ENCODE results near the gene DMRTC1B. TPM values are rescaled to one million over a fixed set of nuclear protein-coding genes. Genes with fewer than 3 reads are reported as not detected.
"Not testable (repeated sequence)": the region's sequence is repeated elsewhere in the genome, so short reads cannot be mapped to it uniquely, and the experiment has no call there.

The DMRTC1B gene
- not detected in 2 replicates for total RNA-seq (2014; rRNA removed; shearing (Covaris generic))
- polyA plus RNA-seq (2015; cell fraction: cytosol; rRNA removed) = not detected in 2 replicates
- polyA plus RNA-seq (2015; cell fraction: nucleus; rRNA removed) = not detected in 2 replicates

GRCh38 chrX:72776653-72777466, at the start of gene DMRTC1B:
Gene DMRTC1B, plus strand, starts transcription at chrX:72776890. Its CDS starts 68,246 bp downstream, at chrX:72845136.
- in situ Hi-C loops (cut with HindIII; ENCODE audit: low pct_unique_long_range_greater_than_20kb, low sequenced_read_pairs); DNase-seq (ENCODE audit: low read depth, low spot score): not testable (repeated sequence)

GRCh38 chrX:72727846-72728245, 48.8 kb upstream of the DMRTC1B start:
- DNase-seq (ENCODE audit: low read depth, low spot score) = no peak
- in situ Hi-C loops (cut with HindIII; ENCODE audit: low pct_unique_long_range_greater_than_20kb, low sequenced_read_pairs) = no loop called here

- DNase-seq (ENCODE audit: low read depth, low spot score); in situ Hi-C loops (cut with HindIII; ENCODE audit: low pct_unique_long_range_greater_than_20kb, low sequenced_read_pairs): not testable (repeated sequence)
Measured at GRCh38 chrX:72733636-72734035, 43.1 kb upstream of the DMRTC1B start.

- in situ Hi-C loops (cut with HindIII; ENCODE audit: low pct_unique_long_range_greater_than_20kb, low sequenced_read_pairs) = no loop called here
- DNase-seq (ENCODE audit: low read depth, low spot score) = no peak
Measured at GRCh38 chrX:72735561-72735960, 41.1 kb upstream of the DMRTC1B start.

- in situ Hi-C loops (cut with HindIII; ENCODE audit: low pct_unique_long_range_greater_than_20kb, low sequenced_read_pairs); DNase-seq (ENCODE audit: low read depth, low spot score): not testable (repeated sequence)
Measured at GRCh38 chrX:72745546-72745945, 31.1 kb upstream of the DMRTC1B start.

GRCh38 chrX:72748545-72748944, 28.1 kb upstream of the DMRTC1B start:
- in situ Hi-C loops (cut with HindIII; ENCODE audit: low pct_unique_long_range_greater_than_20kb, low sequenced_read_pairs); DNase-seq (ENCODE audit: low read depth, low spot score): not testable (repeated sequence)

- in situ Hi-C loops (cut with HindIII; ENCODE audit: low pct_unique_long_range_greater_than_20kb, low sequenced_read_pairs); DNase-seq (ENCODE audit: low read depth, low spot score): not testable (repeated sequence)
Measured at GRCh38 chrX:72760454-72760853, 16.2 kb upstream of the DMRTC1B start.

GRCh38 chrX:72777467-72777790, 739 bp downstream of the DMRTC1B start:
- in situ Hi-C loops (cut with HindIII; ENCODE audit: low pct_unique_long_range_greater_than_20kb, low sequenced_read_pairs); DNase-seq (ENCODE audit: low read depth, low spot score): not testable (repeated sequence)

GRCh38 chrX:72778146-72778545, 1.5 kb downstream of the DMRTC1B start:
- DNase-seq (ENCODE audit: low read depth, low spot score); in situ Hi-C loops (cut with HindIII; ENCODE audit: low pct_unique_long_range_greater_than_20kb, low sequenced_read_pairs): not testable (repeated sequence)

GRCh38 chrX:72782560-72782959, 5.9 kb downstream of the DMRTC1B start, which contains the start of gene FAM236B:
Gene FAM236B, minus strand, starts transcription at chrX:72782660. Its CDS starts 100 bp downstream, at chrX:72782560.
- DNase-seq (ENCODE audit: low read depth, low spot score); in situ Hi-C loops (cut with HindIII; ENCODE audit: low pct_unique_long_range_greater_than_20kb, low sequenced_read_pairs): not testable (repeated sequence)

- not testable (repeated sequence) for DNase-seq (ENCODE audit: low read depth, low spot score)
Measured at GRCh38 chrX:72783365-72783936, 6.8 kb downstream of the DMRTC1B start.

GRCh38 chrX:72783964-72784363, 7.3 kb downstream of the DMRTC1B start:
- in situ Hi-C loops (cut with HindIII; ENCODE audit: low pct_unique_long_range_greater_than_20kb, low sequenced_read_pairs) = not testable (repeated sequence)

More at GRCh38 chrX:72783365-72783936, 6.8 kb downstream of the DMRTC1B start:
- in situ Hi-C loops (cut with HindIII; ENCODE audit: low pct_unique_long_range_greater_than_20kb, low sequenced_read_pairs) = not testable (repeated sequence)

GRCh38 chrX:72788142-72788541, 11.5 kb downstream of the DMRTC1B start:
- DNase-seq (ENCODE audit: low read depth, low spot score); in situ Hi-C loops (cut with HindIII; ENCODE audit: low pct_unique_long_range_greater_than_20kb, low sequenced_read_pairs): not testable (repeated sequence)

More at GRCh38 chrX:72783964-72784363, 7.3 kb downstream of the DMRTC1B start:
- DNase-seq (ENCODE audit: low read depth, low spot score) = not testable (repeated sequence)

GRCh38 chrX:72790390-72790789, 13.7 kb downstream of the DMRTC1B start:
- DNase-seq (ENCODE audit: low read depth, low spot score); in situ Hi-C loops (cut with HindIII; ENCODE audit: low pct_unique_long_range_greater_than_20kb, low sequenced_read_pairs): not testable (repeated sequence)

- in situ Hi-C loops (cut with HindIII; ENCODE audit: low pct_unique_long_range_greater_than_20kb, low sequenced_read_pairs); DNase-seq (ENCODE audit: low read depth, low spot score): not testable (repeated sequence)
Measured at GRCh38 chrX:72808110-72808509, 31.4 kb downstream of the DMRTC1B start, which contains the start of gene FAM236D. Gene FAM236D, minus strand, starts transcription at chrX:72808210. Its CDS starts 100 bp downstream, at chrX:72808110.

GRCh38 chrX:72830701-72831100, 54.0 kb downstream of the DMRTC1B start:
- in situ Hi-C loops (cut with HindIII; ENCODE audit: low pct_unique_long_range_greater_than_20kb, low sequenced_read_pairs); DNase-seq (ENCODE audit: low read depth, low spot score): not testable (repeated sequence)

- in situ Hi-C loops (cut with HindIII; ENCODE audit: low pct_unique_long_range_greater_than_20kb, low sequenced_read_pairs) = not testable (repeated sequence)
Measured at GRCh38 chrX:72837532-72837931, 60.8 kb downstream of the DMRTC1B start.

GRCh38 chrX:72882898-72883297, 106.2 kb downstream of the DMRTC1B start:
- DNase-seq (ENCODE audit: low read depth, low spot score); in situ Hi-C loops (cut with HindIII; ENCODE audit: low pct_unique_long_range_greater_than_20kb, low sequenced_read_pairs): not testable (repeated sequence)

More at GRCh38 chrX:72837532-72837931, 60.8 kb downstream of the DMRTC1B start:
- DNase-seq (ENCODE audit: low read depth, low spot score) = not testable (repeated sequence)
